GM12892 (cell line): ENCODE results near the gene CFAP206.

Experiments
- POLR2A ChIP-seq: IDR thresholded peaks from 2 replicates; pipeline ENCODE4 v1.6.1; 2011; ENCODE audit warnings: low read depth, low read length, control low read depth
- POLR2AphosphoS5 ChIP-seq: IDR thresholded peaks from 2 replicates; pipeline ENCODE4 v1.6.1; 2011; ENCODE audit warnings: low read depth, low read length, control low read depth
- TAF1 ChIP-seq: IDR thresholded peaks from 2 replicates; pipeline ENCODE4 v1.6.1; 2011; ENCODE audit warnings: low read depth, mild to moderate bottlenecking, control low read depth, low read length, borderline replicate concordance

DNA sequence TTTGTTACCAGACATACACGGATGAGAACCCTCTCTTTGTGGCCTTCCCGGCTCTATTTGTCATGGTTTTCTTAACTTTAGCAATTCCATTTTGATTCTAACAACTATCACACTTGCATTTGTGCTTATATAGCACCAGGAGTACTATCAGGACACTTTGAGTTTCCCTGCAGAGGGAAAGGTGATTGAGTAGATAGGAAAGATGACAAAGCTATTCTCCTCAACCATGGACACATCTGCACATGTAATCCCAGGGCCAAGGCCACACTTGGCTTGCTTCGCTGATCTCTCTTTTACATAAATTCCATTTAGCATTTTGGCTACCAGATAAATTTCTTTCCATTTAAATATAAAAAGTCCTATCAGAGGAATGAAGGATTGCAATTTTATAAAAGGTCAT lies 23.3 kb upstream of the CFAP206 start:
- TF ChIP-seq POLR2A (no peak), POLR2AphosphoS5 (no peak), TAF1 (no peak)
